GM21381 (cell line): Measurements from ENCODE around the gene NR0B1.

Experiments
- ATAC-seq: cut with Tn5 transposase; IDR thresholded peaks from one replicate; pipeline ENCODE4 v1.9.1; 2021; ENCODE audit warnings: mild to moderate bottlenecking, moderate library complexity; ENCODE audit not compliant: unreplicated experiment

Gene NR0B1

GRCh38 chrX:30275498-30275897, 33.7 kb downstream of the NR0B1 start:
- ATAC-seq: no peak

DNA sequence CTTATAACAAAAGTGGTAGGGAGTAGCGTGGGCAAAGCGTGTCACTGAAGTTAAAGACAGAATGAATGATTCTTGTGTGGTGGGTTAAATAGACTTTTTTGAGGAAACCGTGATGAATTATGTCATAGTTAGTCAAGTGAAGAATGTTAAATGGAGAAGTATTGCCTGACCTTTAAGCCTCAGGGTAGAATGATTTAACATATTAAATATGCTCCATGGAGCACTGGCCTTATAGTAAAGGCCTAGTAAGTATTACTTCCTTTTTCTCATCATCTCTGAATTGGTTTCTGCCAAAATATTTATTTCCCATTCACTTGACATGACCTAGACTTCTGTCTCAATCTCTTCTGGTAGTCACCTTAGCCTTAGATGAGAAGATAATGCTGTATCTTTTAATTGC, 38.6 kb downstream of the NR0B1 start:
- ATAC-seq: no peak

- ATAC-seq: no peak
These were observed 46.4 kb downstream of the NR0B1 start for GRCh38 chrX:30262763-30263162.

DNA sequence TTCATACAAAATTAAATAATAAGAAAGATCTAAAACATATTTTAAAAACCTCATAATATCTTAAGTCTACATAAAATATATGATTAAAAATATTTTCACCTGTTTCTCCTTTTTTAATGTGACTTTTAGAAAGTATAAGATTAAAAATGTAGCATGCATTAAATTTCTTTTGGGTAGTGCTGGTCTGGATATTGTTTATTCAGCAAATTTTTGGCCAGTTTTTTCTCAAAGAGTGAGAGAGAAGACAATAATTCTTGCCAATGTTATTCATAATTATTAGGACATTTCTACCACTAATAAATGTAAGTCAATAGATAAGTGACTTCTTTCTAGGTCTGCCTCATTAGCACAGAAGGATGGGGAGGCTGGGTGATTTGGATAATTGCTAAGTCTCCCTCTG, 48.2 kb downstream of the NR0B1 start:
- no peak for ATAC-seq

DNA sequence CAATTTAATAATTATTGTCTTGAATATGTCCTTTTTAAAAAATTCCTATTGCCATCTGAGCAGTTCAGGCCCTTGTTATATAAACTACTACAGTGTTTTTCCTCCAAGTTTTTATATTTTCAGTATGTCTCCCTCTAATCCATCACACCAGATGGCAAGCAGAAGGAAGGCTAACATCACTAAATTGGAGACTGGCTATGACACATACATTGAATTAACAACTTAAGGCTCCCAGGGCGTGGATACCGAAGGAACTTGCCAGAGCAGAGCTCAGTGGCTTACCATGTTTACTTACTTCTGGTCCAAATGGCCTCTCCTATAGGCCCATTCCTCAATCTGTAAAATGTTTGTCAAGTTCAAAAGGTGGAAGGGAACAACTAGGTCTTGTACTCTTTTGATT, 49.3 kb downstream of the NR0B1 start:
- no peak for ATAC-seq
